Measurements from ENCODE around the gene COL13A1. TPM values are rescaled to one million over a fixed set of nuclear protein-coding genes. Genes with fewer than 3 reads are reported as not detected.

Gene COL13A1
- total RNA-seq, 4 donors from 2014 or later: 1.2 to 4.2 (median 2.6) TPM

- H3K4me3 ChIP-seq: no peak overlapping the region
- WGBS: 63% methylated on average over 5 of the region's 5 CpGs
- no peaks in the 10 kb centered on the region for H3K27me3 ChIP-seq
- H3K27ac ChIP-seq (replicated peaks in 1 of 4): no peak overlapping the region
- intact Hi-C loops (cut with DNase I): no loop called here
- no peaks in the 10 kb centered on the region for H3K4me1 ChIP-seq
- no peaks in the 10 kb centered on the region for H3K36me3 ChIP-seq
- DNase-seq (ENCODE audit: extremely low spot score): no peak
- H3K9me3 ChIP-seq: no peaks in the 10 kb centered on the region
- TF ChIP-seq POLR2AphosphoS5 (IDR thresholded peaks at IDR 0.05) (no peak), POLR2A (IDR thresholded peaks at IDR 0.05; ENCODE audit: low read depth) (no peak), EP300 (IDR thresholded peaks at IDR 0.05) (no peak), CTCF (IDR thresholded peaks at IDR 0.05) (no peak)
Observed at GRCh38 chr10:69816521-69816920, 14.8 kb downstream of the COL13A1 start.

GRCh38 chr10:69817078-69817581 is 15.4 kb downstream of the COL13A1 start:
- Histone ChIP-seq H3K27me3 (no peaks in the 10 kb centered on the region), H3K9me3 (no peaks in the 10 kb centered on the region), H3K36me3 (no peaks in the 10 kb centered on the region), H3K27ac (replicated peaks in 1 of 4) (no peak overlapping the region), H3K4me3 (no peak overlapping the region), H3K4me1 (no peaks in the 10 kb centered on the region)
- WGBS: 53% methylated on average over 11 of the region's 11 CpGs
- no peak for TF ChIP-seq CTCF (IDR thresholded peaks at IDR 0.05)
- TF ChIP-seq EP300 (IDR thresholded peaks at IDR 0.05): no peak
- TF ChIP-seq POLR2A (IDR thresholded peaks at IDR 0.05; ENCODE audit: low read depth): no peak
- TF ChIP-seq POLR2AphosphoS5 (IDR thresholded peaks at IDR 0.05): no peak
- intact Hi-C loops (cut with DNase I): no loop called here
- no peak for DNase-seq (ENCODE audit: extremely low spot score)

- intact Hi-C loops (cut with DNase I): no loop called here
- TF ChIP-seq CTCF (IDR thresholded peaks at IDR 0.05) (no peak), POLR2A (IDR thresholded peaks at IDR 0.05; ENCODE audit: low read depth) (no peak), POLR2AphosphoS5 (IDR thresholded peaks at IDR 0.05) (no peak), EP300 (IDR thresholded peaks at IDR 0.05) (no peak)
- no peak overlapping the region for H3K27ac ChIP-seq (replicated peaks in 1 of 4)
- H3K4me1 ChIP-seq: no peaks in the 10 kb centered on the region
- WGBS: 95% methylated on average over 2 of the region's 2 CpGs
- no peaks in the 10 kb centered on the region for H3K27me3 ChIP-seq
- no peaks in the 10 kb centered on the region for H3K36me3 ChIP-seq
- H3K9me3 ChIP-seq: no peaks in the 10 kb centered on the region
- no peak overlapping the region for H3K4me3 ChIP-seq
- DNase-seq (ENCODE audit: extremely low spot score): no peak
Observed at GRCh38 chr10:69818676-69819239, 17.1 kb downstream of the COL13A1 start.

GRCh38 chr10:69819716-69820506 is 18.2 kb downstream of the COL13A1 start:
- TF ChIP-seq POLR2A (IDR thresholded peaks at IDR 0.05; ENCODE audit: low read depth) (no peak), POLR2AphosphoS5 (IDR thresholded peaks at IDR 0.05) (no peak), CTCF (IDR thresholded peaks at IDR 0.05) (no peak), EP300 (IDR thresholded peaks at IDR 0.05) (no peak)

More at GRCh38 chr10:69819716-69820506, 18.2 kb downstream of the COL13A1 start:
- Histone ChIP-seq H3K36me3 (no peaks in the 10 kb centered on the region), H3K9me3 (no peaks in the 10 kb centered on the region), H3K4me3 (no peak overlapping the region), H3K4me1 (no peaks in the 10 kb centered on the region), H3K27ac (replicated peaks in 1 of 4) (no peak overlapping the region), H3K27me3 (no peaks in the 10 kb centered on the region)
- intact Hi-C loops (cut with DNase I): no loop called here
- no peak for DNase-seq (ENCODE audit: extremely low spot score)
- 86% methylated on average over 5 of the region's 5 CpGs for WGBS
